GM23338 (cell line): ENCODE results near the gene OR6C68.

ENCODE experiments used
- CREB1 ChIP-seq: fragments of 250-450 bp; sonication (Bioruptor Pico); IDR thresholded peaks from 2 replicates; pipeline ENCODE4 v1.5.0; 2020; ENCODE audit warnings: low read depth, mild to moderate bottlenecking, moderate library complexity
- EZH2 ChIP-seq: fragments of 200-600 bp; sonication (generic); IDR thresholded peaks from one replicate; pipeline ENCODE4 v1.8.0; 2017; ENCODE audit warnings: antibody characterized with exemption, mild to moderate bottlenecking, low read depth; ENCODE audit not compliant: unreplicated experiment
- EZH2phosphoT487 ChIP-seq: fragments of 200-600 bp; sonication (generic); IDR thresholded peaks from one replicate; pipeline ENCODE4 v1.8.1; 2018; ENCODE audit warnings: antibody characterized with exemption; ENCODE audit not compliant: unreplicated experiment
- JUNB ChIP-seq: IDR thresholded peaks from one replicate; pipeline ENCODE4 v1.6.1; 2016; ENCODE audit warnings: antibody characterized with exemption; ENCODE audit not compliant: unreplicated experiment
- POLR2AphosphoS5 ChIP-seq: IDR thresholded peaks from 2 replicates; pipeline ENCODE4 v1.6.1; 2016; ENCODE audit warnings: antibody characterized with exemption, low read depth
- TF ChIP-seq, protein P1 (sequence below), 2 experiments: fragments of 200-600 bp in 1 of 2; sonication (generic) in 1 of 2; conservative IDR thresholded peaks; 2 replicates each; pipeline versions ENCODE4 v1.5.1 to v1.6.1; 2016 to 2017; ENCODE audit warnings: antibody characterized with exemption in 2 of 2, low read depth in 2 of 2, mild to moderate bottlenecking in 2 of 2, moderate library complexity in 1 of 2
- TF ChIP-seq, protein P2 (sequence below): IDR thresholded peaks from one replicate; pipeline ENCODE4 v1.6.1; 2018; ENCODE audit warnings: antibody characterized with exemption; ENCODE audit not compliant: unreplicated experiment

DNA sequence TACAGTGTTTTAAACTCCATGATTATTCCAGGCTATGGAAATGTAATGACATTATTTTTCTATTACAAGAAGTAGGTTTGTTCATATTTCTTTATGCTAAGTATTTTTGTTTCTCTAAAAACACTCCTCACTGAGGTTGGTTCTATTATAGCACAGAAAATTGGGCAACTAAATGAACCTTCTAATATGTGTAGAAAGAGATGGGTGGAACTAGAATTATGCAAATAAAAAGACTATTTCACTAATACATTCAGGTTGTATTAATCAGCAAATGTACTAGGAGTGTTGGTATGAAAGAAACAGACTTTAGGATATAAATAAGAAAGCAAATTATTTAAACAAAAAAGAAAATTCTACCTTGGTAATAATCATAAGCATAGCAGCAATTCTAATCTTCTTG, 43.4 kb upstream of the OR6C68 start:
- TF ChIP-seq, protein P1, sequence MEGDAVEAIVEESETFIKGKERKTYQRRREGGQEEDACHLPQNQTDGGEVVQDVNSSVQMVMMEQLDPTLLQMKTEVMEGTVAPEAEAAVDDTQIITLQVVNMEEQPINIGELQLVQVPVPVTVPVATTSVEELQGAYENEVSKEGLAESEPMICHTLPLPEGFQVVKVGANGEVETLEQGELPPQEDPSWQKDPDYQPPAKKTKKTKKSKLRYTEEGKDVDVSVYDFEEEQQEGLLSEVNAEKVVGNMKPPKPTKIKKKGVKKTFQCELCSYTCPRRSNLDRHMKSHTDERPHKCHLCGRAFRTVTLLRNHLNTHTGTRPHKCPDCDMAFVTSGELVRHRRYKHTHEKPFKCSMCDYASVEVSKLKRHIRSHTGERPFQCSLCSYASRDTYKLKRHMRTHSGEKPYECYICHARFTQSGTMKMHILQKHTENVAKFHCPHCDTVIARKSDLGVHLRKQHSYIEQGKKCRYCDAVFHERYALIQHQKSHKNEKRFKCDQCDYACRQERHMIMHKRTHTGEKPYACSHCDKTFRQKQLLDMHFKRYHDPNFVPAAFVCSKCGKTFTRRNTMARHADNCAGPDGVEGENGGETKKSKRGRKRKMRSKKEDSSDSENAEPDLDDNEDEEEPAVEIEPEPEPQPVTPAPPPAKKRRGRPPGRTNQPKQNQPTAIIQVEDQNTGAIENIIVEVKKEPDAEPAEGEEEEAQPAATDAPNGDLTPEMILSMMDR (conservative IDR thresholded peaks at IDR 0.05; ENCODE audit: low read depth in 2 of 2): no peak
- TF ChIP-seq EZH2 (no peak), EZH2phosphoT487 (no peak), POLR2AphosphoS5 (no peak), CREB1 (CRISPR knock-in tag) (no peak), JUNB (no peak)
- TF ChIP-seq, protein P2, sequence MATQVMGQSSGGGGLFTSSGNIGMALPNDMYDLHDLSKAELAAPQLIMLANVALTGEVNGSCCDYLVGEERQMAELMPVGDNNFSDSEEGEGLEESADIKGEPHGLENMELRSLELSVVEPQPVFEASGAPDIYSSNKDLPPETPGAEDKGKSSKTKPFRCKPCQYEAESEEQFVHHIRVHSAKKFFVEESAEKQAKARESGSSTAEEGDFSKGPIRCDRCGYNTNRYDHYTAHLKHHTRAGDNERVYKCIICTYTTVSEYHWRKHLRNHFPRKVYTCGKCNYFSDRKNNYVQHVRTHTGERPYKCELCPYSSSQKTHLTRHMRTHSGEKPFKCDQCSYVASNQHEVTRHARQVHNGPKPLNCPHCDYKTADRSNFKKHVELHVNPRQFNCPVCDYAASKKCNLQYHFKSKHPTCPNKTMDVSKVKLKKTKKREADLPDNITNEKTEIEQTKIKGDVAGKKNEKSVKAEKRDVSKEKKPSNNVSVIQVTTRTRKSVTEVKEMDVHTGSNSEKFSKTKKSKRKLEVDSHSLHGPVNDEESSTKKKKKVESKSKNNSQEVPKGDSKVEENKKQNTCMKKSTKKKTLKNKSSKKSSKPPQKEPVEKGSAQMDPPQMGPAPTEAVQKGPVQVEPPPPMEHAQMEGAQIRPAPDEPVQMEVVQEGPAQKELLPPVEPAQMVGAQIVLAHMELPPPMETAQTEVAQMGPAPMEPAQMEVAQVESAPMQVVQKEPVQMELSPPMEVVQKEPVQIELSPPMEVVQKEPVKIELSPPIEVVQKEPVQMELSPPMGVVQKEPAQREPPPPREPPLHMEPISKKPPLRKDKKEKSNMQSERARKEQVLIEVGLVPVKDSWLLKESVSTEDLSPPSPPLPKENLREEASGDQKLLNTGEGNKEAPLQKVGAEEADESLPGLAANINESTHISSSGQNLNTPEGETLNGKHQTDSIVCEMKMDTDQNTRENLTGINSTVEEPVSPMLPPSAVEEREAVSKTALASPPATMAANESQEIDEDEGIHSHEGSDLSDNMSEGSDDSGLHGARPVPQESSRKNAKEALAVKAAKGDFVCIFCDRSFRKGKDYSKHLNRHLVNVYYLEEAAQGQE: no peak
